ENCODE results near the gene CENPN. TPM values are rescaled to one million over a fixed set of nuclear protein-coding genes. Genes with fewer than 3 reads are reported as not detected.
A peak's percentile ranks its signal among the peaks of the same experiment; 100 is the strongest.

Gene CENPN
- total RNA-seq, 2 experiments from 2014 or later: 45.7 to 56.3 TPM

- ATAC-seq (peak; percentile 70), DNase-seq (no peak)
- Mint-ChIP-seq H3K4me3 (no peak overlapping the region), H3K27ac (no peak overlapping the region), H3K9me3 (ENCODE audit: low read depth) (no peaks in the 10 kb centered on the region), H3K36me3 (ENCODE audit: low read depth) (peaks cover 26% of the 10 kb centered on the region), H3K4me1 (peaks cover 10% of the 10 kb centered on the region), H3K27me3 (no peaks in the 10 kb centered on the region)
- ChIA-PET POLR2A (interaction anchor here (0.6 to 0.7 kb wide), 2 partner anchors 29 to 824 kb away, joined by 3 to 10 read pairs; no protein-coding TSS in a partner anchor), CTCF (interaction anchor here (0.6 to 1.8 kb wide), 13 partner anchors 9 to 1524 kb away, joined by 3 to 10 read pairs (median 4); no protein-coding TSS in a partner anchor)
- intact Hi-C loops (cut with DNase I, micrococcal nuclease): no loop called here
Measured at GRCh38 chr16:80974649-80975376, 32.2 kb upstream of the CENPN start.

DNA sequence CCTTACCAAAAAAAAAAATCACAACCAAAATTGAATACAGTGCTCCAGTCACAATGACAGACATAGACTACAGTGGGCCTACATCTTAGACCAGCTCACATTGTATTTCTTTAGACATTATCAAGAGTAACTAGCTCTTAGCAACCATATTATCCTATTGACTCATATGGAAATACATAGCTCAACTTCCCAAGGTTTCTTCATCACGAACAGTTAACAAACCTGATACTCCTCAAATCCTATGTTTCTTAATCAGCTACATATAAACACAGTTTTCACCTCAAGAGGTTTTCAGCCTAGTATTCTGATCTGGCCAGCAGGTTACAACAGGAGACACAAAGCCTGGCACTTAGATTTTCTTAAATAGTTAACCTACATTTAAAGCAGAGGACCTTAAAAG, 30.1 kb upstream of the CENPN start:
- ChIA-PET POLR2A (no interaction called here), CTCF (no interaction called here)
- Mint-ChIP-seq H3K27ac (peak overlapping the region; percentile 19), H3K4me1 (peaks cover 7% of the 10 kb centered on the region), H3K9me3 (ENCODE audit: low read depth) (no peaks in the 10 kb centered on the region), H3K36me3 (ENCODE audit: low read depth) (peaks cover 32% of the 10 kb centered on the region), H3K4me3 (no peak overlapping the region), H3K27me3 (no peaks in the 10 kb centered on the region)
- intact Hi-C loops (cut with DNase I, micrococcal nuclease): no loop called here
- DNase-seq (no peak), ATAC-seq (no peak)

GRCh38 chr16:80981103-80981502, 25.9 kb upstream of the CENPN start:
- Mint-ChIP-seq H3K9me3 (ENCODE audit: low read depth) (no peaks in the 10 kb centered on the region), H3K36me3 (ENCODE audit: low read depth) (peaks cover 23% of the 10 kb centered on the region), H3K4me3 (no peak overlapping the region), H3K27me3 (no peaks in the 10 kb centered on the region), H3K27ac (no peak overlapping the region), H3K4me1 (peaks cover 5% of the 10 kb centered on the region)
- ATAC-seq (no peak), DNase-seq (no peak)
- intact Hi-C loops (cut with DNase I, micrococcal nuclease): no loop called here
- POLR2A ChIA-PET: no interaction called here
- CTCF ChIA-PET: no interaction called here

GRCh38 chr16:80982646-80983045, 24.4 kb upstream of the CENPN start:
- no peaks in the 10 kb centered on the region for H3K9me3 Mint-ChIP-seq (ENCODE audit: low read depth)
- DNase-seq: no peak
- no peak for ATAC-seq
- no peak overlapping the region for H3K27ac Mint-ChIP-seq
- no peak overlapping the region for H3K4me3 Mint-ChIP-seq
- peaks cover 30% of the 10 kb centered on the region for H3K36me3 Mint-ChIP-seq (ENCODE audit: low read depth)
- intact Hi-C loops (cut with DNase I, micrococcal nuclease): no loop called here
- H3K4me1 Mint-ChIP-seq: peaks cover 16% of the 10 kb centered on the region
- CTCF ChIA-PET: no interaction called here
- POLR2A ChIA-PET: no interaction called here
- no peaks in the 10 kb centered on the region for H3K27me3 Mint-ChIP-seq

DNA sequence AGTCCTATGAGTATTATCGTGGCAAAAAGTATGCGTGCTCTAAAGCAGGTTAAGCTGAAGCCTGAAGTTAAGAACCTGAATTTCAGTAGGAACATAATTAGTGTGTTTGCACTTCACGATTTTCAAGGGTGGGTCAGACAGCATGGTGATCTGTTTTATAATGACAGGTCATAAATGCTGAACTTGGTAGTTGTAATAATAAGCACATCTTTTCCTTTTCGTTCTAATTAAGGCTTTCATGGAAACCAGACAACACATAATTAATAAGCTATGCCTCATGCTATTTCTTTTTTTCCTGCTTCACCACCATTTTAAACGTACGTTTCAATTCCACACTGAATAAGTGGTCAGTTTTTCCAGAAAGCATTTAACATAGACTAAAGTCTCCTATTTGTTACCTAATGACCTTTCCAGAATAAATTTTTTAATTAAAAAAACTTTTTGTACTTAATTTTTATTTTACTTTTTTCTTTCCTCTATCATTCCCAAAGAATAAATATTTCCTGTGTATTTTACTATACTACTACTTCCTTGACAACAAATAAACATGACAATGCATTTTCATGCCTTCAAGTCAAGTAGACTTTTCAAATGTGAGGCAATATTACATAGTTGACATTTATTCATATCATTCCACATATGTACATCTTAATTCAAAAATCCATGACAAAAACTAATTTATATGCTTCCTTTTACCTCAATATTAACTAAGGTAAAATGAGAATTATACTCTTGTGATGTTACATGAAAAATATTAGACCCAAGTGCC, 22.7 kb upstream of the CENPN start:
- POLR2A ChIA-PET: no interaction called here

DNA sequence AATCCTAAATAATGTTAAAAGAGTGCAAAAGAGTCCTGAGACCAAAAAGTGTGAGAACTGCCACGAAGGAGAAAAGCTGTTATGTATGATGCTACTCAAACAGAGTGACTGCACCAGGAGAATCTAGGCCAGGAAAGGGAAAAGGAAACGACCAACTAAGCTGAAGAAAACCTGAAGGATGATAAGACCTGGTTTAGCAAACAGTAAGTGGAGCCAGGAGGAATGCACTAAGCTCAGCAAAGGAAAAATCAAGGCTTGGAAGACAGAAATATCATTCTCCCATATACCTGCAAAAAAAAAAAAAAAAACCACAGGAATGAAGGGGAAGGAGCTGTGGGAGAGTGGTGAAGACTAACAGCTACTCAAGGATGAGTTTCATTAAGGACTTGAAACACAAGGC, 21.4 kb upstream of the CENPN start:
- H3K4me1 Mint-ChIP-seq: peaks cover 30% of the 10 kb centered on the region
- H3K4me3 Mint-ChIP-seq: no peak overlapping the region
- DNase-seq (no peak), ATAC-seq (no peak)
- H3K27me3 Mint-ChIP-seq: no peaks in the 10 kb centered on the region
- intact Hi-C loops (cut with DNase I, micrococcal nuclease): no loop called here
- H3K27ac Mint-ChIP-seq: no peak overlapping the region
- H3K9me3 Mint-ChIP-seq (ENCODE audit: low read depth): no peaks in the 10 kb centered on the region
- ChIA-PET POLR2A (no interaction called here), CTCF (no interaction called here)
- peaks cover 31% of the 10 kb centered on the region for H3K36me3 Mint-ChIP-seq (ENCODE audit: low read depth)

More for the DNA sequence above, 22.7 kb upstream of the CENPN start:
- intact Hi-C loops (cut with DNase I, micrococcal nuclease): no loop called here
- DNase-seq (no peak), ATAC-seq (no peak)
- CTCF ChIA-PET: interaction anchor here (1.1 kb wide), 1 partner anchor 33 kb away, joined by 3 read pairs; no protein-coding TSS in a partner anchor
- no peaks in the 10 kb centered on the region for H3K27me3 Mint-ChIP-seq
- peaks cover 25% of the 10 kb centered on the region for H3K36me3 Mint-ChIP-seq (ENCODE audit: low read depth)
- H3K4me3 Mint-ChIP-seq: no peak overlapping the region
- no peak overlapping the region for H3K27ac Mint-ChIP-seq
- peaks cover 21% of the 10 kb centered on the region for H3K4me1 Mint-ChIP-seq
- H3K9me3 Mint-ChIP-seq (ENCODE audit: low read depth): no peaks in the 10 kb centered on the region

GRCh38 chr16:80986557-80986956, 20.5 kb upstream of the CENPN start:
- no peak overlapping the region for H3K4me3 Mint-ChIP-seq
- no peak for ATAC-seq
- DNase-seq: no peak
- POLR2A ChIA-PET: no interaction called here
- CTCF ChIA-PET: interaction anchor here (0.7 kb wide), 1 partner anchor 18 kb away, joined by 4 read pairs; no protein-coding TSS in a partner anchor
- H3K9me3 Mint-ChIP-seq (ENCODE audit: low read depth): no peaks in the 10 kb centered on the region
- no peaks in the 10 kb centered on the region for H3K27me3 Mint-ChIP-seq
- intact Hi-C loops (cut with DNase I, micrococcal nuclease): no loop called here
- H3K27ac Mint-ChIP-seq: no peak overlapping the region
- peaks cover 31% of the 10 kb centered on the region for H3K4me1 Mint-ChIP-seq
- peaks cover 27% of the 10 kb centered on the region for H3K36me3 Mint-ChIP-seq (ENCODE audit: low read depth)

DNA sequence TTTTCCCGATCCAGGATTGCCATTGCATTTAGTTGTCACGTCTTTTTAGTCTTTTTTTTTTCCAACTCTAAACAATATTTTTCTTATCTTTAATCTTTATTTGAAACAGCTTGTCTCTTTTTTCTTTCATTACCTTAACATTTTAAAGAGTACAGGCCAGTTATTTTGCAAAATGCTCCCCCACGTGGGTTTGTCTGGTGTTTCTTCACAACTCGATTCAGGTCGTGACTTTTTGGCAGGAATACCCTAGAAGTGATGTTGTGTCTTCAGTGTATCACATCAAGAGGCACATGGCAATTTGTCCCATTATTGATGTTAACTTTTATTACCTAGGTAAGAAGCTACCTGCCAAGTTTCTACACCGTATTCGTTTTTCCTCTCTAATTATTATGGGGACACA, 18.3 kb upstream of the CENPN start:
- Mint-ChIP-seq H3K9me3 (ENCODE audit: low read depth) (no peaks in the 10 kb centered on the region), H3K36me3 (ENCODE audit: low read depth) (peaks cover 33% of the 10 kb centered on the region), H3K4me1 (peaks cover 37% of the 10 kb centered on the region), H3K27ac (no peak overlapping the region), H3K27me3 (no peaks in the 10 kb centered on the region), H3K4me3 (no peak overlapping the region)
- DNase-seq: no peak
- intact Hi-C loops (cut with DNase I, micrococcal nuclease): no loop called here
- CTCF ChIA-PET: interaction anchor here (0.8 to 1.4 kb wide), 3 partner anchors 14 to 462 kb away, joined by 3 read pairs; no protein-coding TSS in a partner anchor
- no peak for ATAC-seq
- POLR2A ChIA-PET: interaction anchor here (0.7 kb wide), 1 partner anchor 15 kb away, joined by 4 read pairs; no protein-coding TSS in a partner anchor

DNA sequence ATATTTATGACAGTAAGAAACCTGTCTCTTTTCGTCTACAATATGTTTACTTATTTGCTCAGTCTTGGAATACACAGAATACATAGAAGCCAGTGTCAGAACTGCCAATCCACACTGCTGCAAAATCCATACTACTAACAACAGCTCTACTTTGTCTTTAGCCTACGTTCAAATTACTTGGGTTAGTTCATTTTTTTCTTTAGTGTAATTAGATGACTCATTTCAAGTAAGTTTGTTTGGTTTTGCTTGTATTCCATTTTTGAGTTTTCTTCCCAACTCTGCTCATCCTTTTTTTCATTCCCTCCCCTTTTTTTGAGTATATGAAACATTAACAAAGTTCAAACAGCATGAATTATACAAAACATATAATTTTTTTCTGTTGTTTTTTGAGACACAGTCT, 17.2 kb upstream of the CENPN start:
- Mint-ChIP-seq H3K27me3 (no peaks in the 10 kb centered on the region), H3K36me3 (ENCODE audit: low read depth) (peaks cover 39% of the 10 kb centered on the region), H3K9me3 (ENCODE audit: low read depth) (no peaks in the 10 kb centered on the region), H3K27ac (no peak overlapping the region), H3K4me3 (no peak overlapping the region), H3K4me1 (peaks cover 48% of the 10 kb centered on the region)
- ChIA-PET POLR2A (no interaction called here), CTCF (interaction anchor here (0.7 to 1.4 kb wide), 4 partner anchors 15 to 463 kb away, joined by 3 to 4 read pairs (median 4); partner anchors contain the start of gene BCO1)
- intact Hi-C loops (cut with DNase I, micrococcal nuclease): no loop called here
- DNase-seq: no peak
- ATAC-seq: no peak

DNA sequence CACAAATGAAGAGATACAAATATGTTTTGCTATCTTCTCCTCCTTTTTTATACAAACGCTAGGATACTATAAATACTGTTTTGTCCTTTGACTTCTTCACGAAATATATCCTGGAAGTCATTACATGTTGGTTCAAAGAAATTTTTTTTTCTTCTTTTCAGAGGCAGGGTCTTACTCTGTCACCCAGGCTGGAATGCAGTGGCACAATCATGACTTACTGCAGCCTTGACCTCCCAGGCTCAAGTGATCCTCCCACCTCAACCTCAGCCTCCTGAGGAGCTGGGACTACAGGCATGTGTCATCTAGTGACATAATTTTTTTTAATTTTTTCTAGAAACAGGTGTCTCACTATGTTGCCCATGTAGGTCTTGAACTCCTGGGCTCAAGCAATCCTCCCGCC, 16.4 kb upstream of the CENPN start:
- POLR2A ChIA-PET: no interaction called here
- H3K4me1 Mint-ChIP-seq: peaks cover 51% of the 10 kb centered on the region
- intact Hi-C loops (cut with DNase I, micrococcal nuclease): no loop called here

GRCh38 chr16:80990978-80991377, 16.0 kb upstream of the CENPN start:
- ATAC-seq (no peak), DNase-seq (no peak)
- Mint-ChIP-seq H3K9me3 (ENCODE audit: low read depth) (no peaks in the 10 kb centered on the region), H3K36me3 (ENCODE audit: low read depth) (peaks cover 45% of the 10 kb centered on the region), H3K27ac (no peak overlapping the region), H3K4me3 (no peak overlapping the region), H3K27me3 (no peaks in the 10 kb centered on the region), H3K4me1 (peaks cover 50% of the 10 kb centered on the region)
- ChIA-PET CTCF (interaction anchor here (0.7 to 1.3 kb wide), 3 partner anchors 17 to 29 kb away, joined by 3 to 4 read pairs (median 4); no protein-coding TSS in a partner anchor), POLR2A (no interaction called here)
- intact Hi-C loops (cut with DNase I, micrococcal nuclease): no loop called here

More for the DNA sequence above, 16.4 kb upstream of the CENPN start:
- ATAC-seq (no peak), DNase-seq (no peak)
- H3K36me3 Mint-ChIP-seq (ENCODE audit: low read depth): peaks cover 44% of the 10 kb centered on the region
- CTCF ChIA-PET: interaction anchor here (0.9 to 1.3 kb wide), 2 partner anchors 16 to 29 kb away, joined by 4 read pairs; no protein-coding TSS in a partner anchor
- no peaks in the 10 kb centered on the region for H3K27me3 Mint-ChIP-seq
- no peaks in the 10 kb centered on the region for H3K9me3 Mint-ChIP-seq (ENCODE audit: low read depth)
- no peak overlapping the region for H3K4me3 Mint-ChIP-seq
- H3K27ac Mint-ChIP-seq: no peak overlapping the region

All from activated CD4-positive, alpha-beta T cell treated with anti-CD3 and anti-CD28 coated beads for 36 hours (primary cell).